Spleen (tissue), 7 donors: ENCODE data around the gene NR2C1.

ENCODE experiments used
- CTCF ChIP-seq, 11 experiments: fragments of 200-600 bp in 7 of 11; fragments of 450-650 bp in 4 of 11; sonication (generic) in 4 of 11; IDR thresholded peaks in 8 of 11; conservative IDR thresholded peaks in 3 of 11; 1 replicate in 7 of 11; 2 replicates in 4 of 11; pipeline versions ENCODE4 v1.4.0 to v1.8.0; 2016 to 2021; ENCODE audit warnings: antibody characterized with exemption in 11 of 11, inconsistent platforms in 4 of 11, mild to moderate bottlenecking in 1 of 11
- POLR2A ChIP-seq, 3 donors: fragments of 450-650 bp; IDR thresholded peaks; one replicate each; pipeline ENCODE4 v1.5.1; 2017; ENCODE audit warnings: antibody characterized with exemption in 3 of 3, mild to moderate bottlenecking in 1 of 3
- POLR2AphosphoS5 ChIP-seq, 3 donors: sonication (generic); formaldehyde crosslinking; IDR thresholded peaks; one replicate each; pipeline ENCODE4 v1.5.1; 2017; ENCODE audit warnings: antibody characterized with exemption in 3 of 3
- donor health status: DM: no; HTN: no; CAD: no; lungs with moderate emphysema.
- donor health status: DM: no; HTN: no; CAD: no.
- donor health status: DM: no; HTN: no; CAD: no.

- TF ChIP-seq CTCF (IDR thresholded peaks at IDR 0.05 in 8 of 11, conservative IDR thresholded peaks at IDR 0.05 in 3 of 11) (no peak), POLR2A (IDR thresholded peaks at IDR 0.05) (no peak), POLR2AphosphoS5 (IDR thresholded peaks at IDR 0.05) (no peak)
These were observed 25.9 kb upstream of the NR2C1 start for GRCh38 chr12:95099270-95099790.
